Upper lobe of left lung (tissue), 4 donors: ENCODE measurements around the gene BID.

Experiments
- EP300 ChIP-seq, 4 donors: sonication (generic); formaldehyde crosslinking; IDR thresholded peaks; one replicate each; pipeline ENCODE4 v1.5.1; 2017; ENCODE audit warnings: antibody characterized with exemption in 4 of 4, control low read depth in 2 of 4
- POLR2A ChIP-seq, 4 donors: fragments of 450-650 bp; IDR thresholded peaks; one replicate each; pipeline ENCODE4 v1.5.1; 2016 to 2017; ENCODE audit warnings: antibody characterized with exemption in 4 of 4, mild to moderate bottlenecking in 2 of 4
- POLR2AphosphoS5 ChIP-seq, 2 donors: sonication (generic); formaldehyde crosslinking; IDR thresholded peaks; one replicate each; pipeline ENCODE4 v1.5.1; 2017; ENCODE audit warnings: antibody characterized with exemption in 2 of 2
- TF ChIP-seq, protein P1 (sequence below), 6 experiments: fragments of 450-650 bp in 4 of 6; fragments of 200-600 bp in 2 of 6; sonication (generic) in 2 of 6; IDR thresholded peaks; one replicate each; pipeline ENCODE4 v1.5.1; 2016 to 2019; ENCODE audit warnings: antibody characterized with exemption in 6 of 6

DNA sequence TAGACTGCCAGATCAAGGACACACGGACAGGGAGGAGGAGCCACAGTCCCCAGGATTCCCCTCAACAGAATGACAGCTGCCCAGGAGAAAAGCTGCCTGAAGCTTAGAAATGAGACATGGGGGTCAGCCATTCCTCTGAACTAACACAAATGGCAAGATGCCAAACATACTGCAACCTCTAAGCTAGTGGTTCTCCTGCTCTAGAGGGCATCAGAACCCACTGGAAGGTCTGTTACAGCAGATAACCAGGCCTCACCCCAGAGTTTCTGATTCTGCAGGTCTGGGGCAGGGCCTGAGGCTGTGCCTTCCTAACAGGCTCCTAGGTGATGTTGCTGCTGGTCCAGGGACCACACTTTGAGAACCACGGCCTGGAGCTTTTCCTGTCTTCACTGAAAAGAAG, 28.6 kb upstream of the BID start:
- TF ChIP-seq, protein P1, sequence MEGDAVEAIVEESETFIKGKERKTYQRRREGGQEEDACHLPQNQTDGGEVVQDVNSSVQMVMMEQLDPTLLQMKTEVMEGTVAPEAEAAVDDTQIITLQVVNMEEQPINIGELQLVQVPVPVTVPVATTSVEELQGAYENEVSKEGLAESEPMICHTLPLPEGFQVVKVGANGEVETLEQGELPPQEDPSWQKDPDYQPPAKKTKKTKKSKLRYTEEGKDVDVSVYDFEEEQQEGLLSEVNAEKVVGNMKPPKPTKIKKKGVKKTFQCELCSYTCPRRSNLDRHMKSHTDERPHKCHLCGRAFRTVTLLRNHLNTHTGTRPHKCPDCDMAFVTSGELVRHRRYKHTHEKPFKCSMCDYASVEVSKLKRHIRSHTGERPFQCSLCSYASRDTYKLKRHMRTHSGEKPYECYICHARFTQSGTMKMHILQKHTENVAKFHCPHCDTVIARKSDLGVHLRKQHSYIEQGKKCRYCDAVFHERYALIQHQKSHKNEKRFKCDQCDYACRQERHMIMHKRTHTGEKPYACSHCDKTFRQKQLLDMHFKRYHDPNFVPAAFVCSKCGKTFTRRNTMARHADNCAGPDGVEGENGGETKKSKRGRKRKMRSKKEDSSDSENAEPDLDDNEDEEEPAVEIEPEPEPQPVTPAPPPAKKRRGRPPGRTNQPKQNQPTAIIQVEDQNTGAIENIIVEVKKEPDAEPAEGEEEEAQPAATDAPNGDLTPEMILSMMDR (IDR thresholded peaks at IDR 0.05), result no peak
- TF ChIP-seq POLR2A (IDR thresholded peaks at IDR 0.05), result no peak
- TF ChIP-seq POLR2AphosphoS5 (IDR thresholded peaks at IDR 0.05), result no peak
- TF ChIP-seq EP300 (IDR thresholded peaks at IDR 0.05), result no peak
